PC-9 (cell line): ENCODE results near the gene NTM. TPM values are rescaled to one million over a fixed set of nuclear protein-coding genes. Genes with fewer than 3 reads are reported as not detected.

Experiments used
- BruUV-seq: library from RNA; stranded (reverse); fragments of 400-500 nt; replicated peaks from 2 replicates; lab custom pipeline; 2021; lab: Mats Ljungman, UMichigan
- CTCF ChIA-PET: fragments of 300-600 bp; sonication (Branson Sonifier 250); formaldehyde crosslinking; loops from one replicate; lab custom pipeline; 2022; ENCODE audit warnings: antibody characterized with exemption; lab: Charles Lee
- POLR2A ChIA-PET: fragments of 300-600 bp; sonication (Branson Sonifier 250); formaldehyde crosslinking; loops from one replicate; lab custom pipeline; 2022; ENCODE audit warnings: antibody characterized with exemption; ENCODE audit not compliant: unreplicated experiment; lab: Charles Lee
- DNase-seq, 2 experiments: peaks; one replicate each; pipeline versions ENCODE4 v3.0.0 to v3.0.0-alpha.2; 2015 to 2022; ENCODE audit warnings: mixed read lengths in 1 of 2
- H2AFZ ChIP-seq: fragments of 200-600 bp; sonication (generic); 2 replicates; pipeline ENCODE4 v1.8.1; 2017; ENCODE audit warnings: antibody characterized with exemption
- H3F3A ChIP-seq: fragments of 200-600 bp; sonication (generic); 2 replicates; pipeline ENCODE4 v1.8.1; 2017; ENCODE audit warnings: antibody characterized with exemption, mild to moderate bottlenecking, low read depth; ENCODE audit not compliant: insufficient read depth
- H3K27ac ChIP-seq: fragments of 200-600 bp; sonication (generic); 2 replicates; pipeline ENCODE4 v1.6.1; 2016; ENCODE audit warnings: mixed run types
- H3K27me3 ChIP-seq: fragments of 200-600 bp; sonication (generic); 2 replicates; pipeline ENCODE4 v1.6.1; 2016; ENCODE audit warnings: low read depth, mixed run types; ENCODE audit not compliant: insufficient read depth
- H3K36me3 ChIP-seq: fragments of 200-600 bp; sonication (generic); 2 replicates; pipeline ENCODE4 v1.6.1; 2016; ENCODE audit warnings: low read depth, mixed run types
- H3K4me1 ChIP-seq: fragments of 200-600 bp; sonication (generic); replicated peaks from 2 replicates; pipeline ENCODE4 v1.6.1; 2016; ENCODE audit warnings: mixed run types; ENCODE audit not compliant: insufficient read depth
- H3K4me2 ChIP-seq: fragments of 200-600 bp; sonication (generic); 2 replicates; pipeline ENCODE4 v1.6.1; 2017; ENCODE audit warnings: mixed run types
- H3K4me3 ChIP-seq: fragments of 200-600 bp; sonication (generic); 2 replicates; pipeline ENCODE4 v1.6.1; 2016; ENCODE audit warnings: mixed run types
- H3K79me2 ChIP-seq: fragments of 200-600 bp; sonication (generic); 2 replicates; pipeline ENCODE4 v1.6.1; 2017; ENCODE audit warnings: low read depth, mixed run types
- H3K9me2 ChIP-seq: fragments of 200-600 bp; sonication (generic); 2 replicates; pipeline ENCODE4 v1.8.1; 2017; ENCODE audit warnings: mild to moderate bottlenecking; ENCODE audit not compliant: insufficient read depth
- H3K9me3 ChIP-seq: fragments of 200-600 bp; sonication (generic); 2 replicates; pipeline ENCODE4 v1.8.1; 2016; ENCODE audit warnings: low read depth; ENCODE audit not compliant: insufficient read depth
- H4K20me1 ChIP-seq: fragments of 200-600 bp; sonication (generic); 2 replicates; pipeline ENCODE4 v1.8.1; 2017; ENCODE audit not compliant: insufficient read depth
- CTCF ChIP-seq: fragments of 200-600 bp; sonication (generic); conservative IDR thresholded peaks from 2 replicates; pipeline ENCODE4 v1.6.1; 2017; ENCODE audit warnings: mixed run types, antibody characterized with exemption, mild to moderate bottlenecking, moderate library complexity
- EZH2 ChIP-seq: fragments of 200-600 bp; sonication (generic); IDR thresholded peaks from 2 replicates; pipeline ENCODE4 v1.8.0; 2017; ENCODE audit warnings: antibody characterized with exemption, low read depth
- intact Hi-C: fragments of 100-400 bp; cut with micrococcal nuclease; formaldehyde crosslinking; loops from one replicate; pipeline ENCODE4 v1.10.0; 2022; ENCODE audit not compliant: unreplicated experiment
- total RNA-seq: library from RNA; stranded (reverse); gene quantifications from 2 replicates; pipeline ENCODE4 v1.2.3, GENCODE V29; 2021

The NTM gene
- total RNA-seq, 1 experiment from 2014 or later, result not detected

- Histone ChIP-seq H3F3A (no peaks in the 10 kb centered on the region), H2AFZ (no peak overlapping the region), H3K79me2 (no peaks in the 10 kb centered on the region), H3K4me2 (no peak overlapping the region), H3K4me1 (no peaks in the 10 kb centered on the region), H3K36me3 (no peaks in the 10 kb centered on the region), H3K9me2 (no peaks in the 10 kb centered on the region), H4K20me1 (no peaks in the 10 kb centered on the region), H3K9me3 (no peaks in the 10 kb centered on the region), H3K27ac (no peak overlapping the region), H3K4me3 (no peak overlapping the region), H3K27me3 (no peaks in the 10 kb centered on the region)
- BruUV-seq, result no TSS peak
- CTCF ChIA-PET, result no interaction called here
- intact Hi-C loops, result no loop called here
- POLR2A ChIA-PET, result no interaction called here
- no peak for DNase-seq
- TF ChIP-seq EZH2 (no peak), CTCF (no peak)
These were observed 474.8 kb downstream of the NTM start for GRCh38 chr11:131845255-131845654.

GRCh38 chr11:131849485-131849884 lies 479.1 kb downstream of the NTM start:
- no peaks in the 10 kb centered on the region for H3K9me3 ChIP-seq
- POLR2A ChIA-PET, result no interaction called here
- TF ChIP-seq CTCF (no peak), EZH2 (no peak)
- no peak overlapping the region for H2AFZ ChIP-seq
- CTCF ChIA-PET, result no interaction called here
- no peaks in the 10 kb centered on the region for H3F3A ChIP-seq
- H4K20me1 ChIP-seq, result no peaks in the 10 kb centered on the region
- H3K36me3 ChIP-seq, result no peaks in the 10 kb centered on the region
- no peaks in the 10 kb centered on the region for H3K4me1 ChIP-seq
- H3K79me2 ChIP-seq, result no peaks in the 10 kb centered on the region
- no peaks in the 10 kb centered on the region for H3K27me3 ChIP-seq
- no TSS peak for BruUV-seq
- H3K27ac ChIP-seq, result no peak overlapping the region
- no peaks in the 10 kb centered on the region for H3K9me2 ChIP-seq
- no peak overlapping the region for H3K4me3 ChIP-seq
- intact Hi-C loops, result no loop called here
- DNase-seq, result no peak
- no peak overlapping the region for H3K4me2 ChIP-seq

- POLR2A ChIA-PET, result no interaction called here
- no peak overlapping the region for H3K4me2 ChIP-seq
- H3K36me3 ChIP-seq, result no peaks in the 10 kb centered on the region
- H2AFZ ChIP-seq, result no peak overlapping the region
- intact Hi-C loops, result no loop called here
- no peak for TF ChIP-seq CTCF
- no peak for TF ChIP-seq EZH2
- no peaks in the 10 kb centered on the region for H3K9me2 ChIP-seq
- no peaks in the 10 kb centered on the region for H3F3A ChIP-seq
- no peak overlapping the region for H3K27ac ChIP-seq
- no peak overlapping the region for H3K4me3 ChIP-seq
- BruUV-seq, result no TSS peak
- no peaks in the 10 kb centered on the region for H3K9me3 ChIP-seq
- H4K20me1 ChIP-seq, result no peaks in the 10 kb centered on the region
- CTCF ChIA-PET, result no interaction called here
- no peak for DNase-seq
- no peaks in the 10 kb centered on the region for H3K4me1 ChIP-seq
- H3K27me3 ChIP-seq, result no peaks in the 10 kb centered on the region
- H3K79me2 ChIP-seq, result no peaks in the 10 kb centered on the region
These were observed 480.1 kb downstream of the NTM start for GRCh38 chr11:131850507-131850906.
